K562 (cell line): ENCODE data around the gene PKD1. TPM values are rescaled to one million over a fixed set of nuclear protein-coding genes. Genes with fewer than 3 reads are reported as not detected.

Experiments used
- ATF6 ChIP-seq: sonication (generic); formaldehyde crosslinking; IDR thresholded peaks from 2 replicates; pipeline ENCODE4 v1.4.0; 2020; ENCODE audit warnings: mild to moderate bottlenecking, missing genetic modification reagents
- CBX2 ChIP-seq: fragments of 200-600 bp; sonication (generic); IDR thresholded peaks from one replicate; pipeline ENCODE4 v1.6.1; 2012; ENCODE audit warnings: mild to moderate bottlenecking, low read length, inconsistent platforms; ENCODE audit not compliant: insufficient read depth, poor library complexity, severe bottlenecking
- DACH1 ChIP-seq: fragments of 450-650 bp; IDR thresholded peaks from 2 replicates; pipeline ENCODE4 v1.6.1; 2018; ENCODE audit not compliant: partially characterized antibody
- E2F6 ChIP-seq, 2 experiments: IDR thresholded peaks; 2 replicates each; pipeline ENCODE4 v1.6.1; 2011; ENCODE audit warnings: borderline replicate concordance in 1 of 2, control low read depth in 1 of 2, low read depth in 1 of 2, low read length in 1 of 2, mild to moderate bottlenecking in 1 of 2, mixed read lengths in 1 of 2, moderate library complexity in 1 of 2; ENCODE audit not compliant: insufficient read depth in 1 of 2, insufficient read length in 1 of 2, poor library complexity in 1 of 2, severe bottlenecking in 1 of 2; ENCODE audit errors: extremely low read depth in 1 of 2
- EP400 ChIP-seq: fragments of 450-650 bp; IDR thresholded peaks from 2 replicates; pipeline ENCODE4 v1.6.1; 2017; ENCODE audit warnings: antibody characterized with exemption, mild to moderate bottlenecking, moderate library complexity
- FOS ChIP-seq: IDR thresholded peaks from 3 replicates; pipeline ENCODE4 v1.6.1; 2011; ENCODE audit not compliant: insufficient read length; ENCODE audit errors: extremely low read depth
- GATA2 ChIP-seq: sonication (generic); formaldehyde crosslinking; IDR thresholded peaks from 2 replicates; pipeline ENCODE4 v1.4.0; 2020; ENCODE audit warnings: mild to moderate bottlenecking, missing genetic modification reagents
- HES1 ChIP-seq: fragments of 450-650 bp; IDR thresholded peaks from 2 replicates; pipeline ENCODE4 v1.6.1; 2016; ENCODE audit warnings: low read depth, mild to moderate bottlenecking, moderate library complexity
- HSF4 ChIP-seq: fragments of 250-450 bp; sonication (Bioruptor Pico); IDR thresholded peaks from 2 replicates; pipeline ENCODE4 v2.1.2; 2022; ENCODE audit warnings: mild to moderate bottlenecking, moderate library complexity, borderline replicate concordance
- MAFK ChIP-seq: IDR thresholded peaks from 2 replicates; pipeline ENCODE4 v1.6.1; 2011; ENCODE audit warnings: low read length, improper control_type of control experiment
- NFXL1 ChIP-seq: fragments of 450-650 bp; formaldehyde crosslinking; IDR thresholded peaks from 2 replicates; pipeline ENCODE4 v1.4.0; 2021; ENCODE audit warnings: mild to moderate bottlenecking
- PCBP1 ChIP-seq: fragments of 200-400 bp; formaldehyde crosslinking; IDR thresholded peaks from 2 replicates; pipeline ENCODE4 v1.6.1; 2018; ENCODE audit warnings: mild to moderate bottlenecking, low read depth, low read length; ENCODE audit not compliant: poor library complexity, severe bottlenecking
- PHB2 ChIP-seq: fragments of 450-650 bp; IDR thresholded peaks from 2 replicates; pipeline ENCODE4 v1.6.1; 2017; ENCODE audit warnings: low read depth
- STAG1 ChIP-seq: sonication (generic); formaldehyde crosslinking; IDR thresholded peaks from 2 replicates; pipeline ENCODE4 v1.5.0; 2020; ENCODE audit warnings: missing genetic modification reagents, borderline replicate concordance
- THRAP3 ChIP-seq: fragments of 450-650 bp; IDR thresholded peaks from 2 replicates; pipeline ENCODE4 v1.6.1; 2016; ENCODE audit warnings: mild to moderate bottlenecking, inconsistent platforms, borderline replicate concordance
- U2AF2 ChIP-seq: fragments of 200-400 bp; formaldehyde crosslinking; optimal IDR thresholded peaks from 2 replicates; pipeline ENCODE3; 2017; ENCODE audit warnings: low read depth, mild to moderate bottlenecking, low read length
- ZBTB7A ChIP-seq: IDR thresholded peaks from 2 replicates; pipeline ENCODE4 v1.6.1; 2011; ENCODE audit warnings: low read depth, mild to moderate bottlenecking, low read length, moderate library complexity, borderline replicate concordance; ENCODE audit not compliant: control insufficient read depth
- ZNF133 ChIP-seq: fragments of 250-450 bp; sonication (Bioruptor Pico); IDR thresholded peaks from 2 replicates; pipeline ENCODE4 v1.4.0; 2020; ENCODE audit warnings: mild to moderate bottlenecking
- ZNF23 ChIP-seq: fragments of 250-450 bp; sonication (Bioruptor Pico); IDR thresholded peaks from 2 replicates; pipeline ENCODE4 v1.4.0; 2020; ENCODE audit warnings: mild to moderate bottlenecking
- ZNF354B ChIP-seq: fragments of 250-450 bp; sonication (Bioruptor Pico); IDR thresholded peaks from 2 replicates; pipeline ENCODE4 v1.4.0; 2020
- ZNF785 ChIP-seq: fragments of 250-450 bp; sonication (Bioruptor Pico); IDR thresholded peaks from 2 replicates; pipeline ENCODE4 v1.4.0; 2020; ENCODE audit warnings: mild to moderate bottlenecking
- polyA plus RNA-seq, 8 experiments: library from polyadenylated mRNA; depleted of rRNA in 4 of 8; stranded (reverse) in 5 of 8; unstranded in 3 of 8; fragments of >200 nt; fragmentation: Nextera tagmentation in 2 of 8; fragmentation: Illumina TruSeq in 1 of 8; extraction: Ambion mirVana in 2 of 8; extraction: Trizol in 1 of 8; gene quantifications; 2 replicates each; pipeline versions ENCODE4 v1.2.1 to v1.2.3, GENCODE V29; 2011 to 2014; ENCODE audit warnings: inconsistent platforms in 1 of 8, missing spikeins in 1 of 8
- total RNA-seq, 7 experiments: library from RNA; depleted of rRNA in 6 of 7; stranded (reverse); fragments of >200 nt in 6 of 7; fragmentation: Illumina TruSeq in 2 of 7; extraction: Trizol in 2 of 7; gene quantifications; 2 replicates each; pipeline versions ENCODE4 v1.2.1 to v1.2.3, GENCODE V29; 2011 to 2021; ENCODE audit warnings: low replicate concordance in 1 of 7
- TF ChIP-seq, protein P1 (sequence below): fragments of 250-450 bp; sonication (Bioruptor Pico); IDR thresholded peaks from 2 replicates; pipeline ENCODE4 v1.9.0; 2021; ENCODE audit warnings: mild to moderate bottlenecking
- TF ChIP-seq, protein P2 (sequence below): fragments of 450-650 bp; IDR thresholded peaks from 2 replicates; pipeline ENCODE4 v1.6.1; 2017; ENCODE audit warnings: antibody characterized with exemption

The PKD1 gene
- total and polyA plus RNA-seq, 9 of the 15 experiments (the other 6 are each of a cell fraction or from before 2014, with no cell fraction given), result 0.23 to 93.5 (median 12.6) TPM

DNA sequence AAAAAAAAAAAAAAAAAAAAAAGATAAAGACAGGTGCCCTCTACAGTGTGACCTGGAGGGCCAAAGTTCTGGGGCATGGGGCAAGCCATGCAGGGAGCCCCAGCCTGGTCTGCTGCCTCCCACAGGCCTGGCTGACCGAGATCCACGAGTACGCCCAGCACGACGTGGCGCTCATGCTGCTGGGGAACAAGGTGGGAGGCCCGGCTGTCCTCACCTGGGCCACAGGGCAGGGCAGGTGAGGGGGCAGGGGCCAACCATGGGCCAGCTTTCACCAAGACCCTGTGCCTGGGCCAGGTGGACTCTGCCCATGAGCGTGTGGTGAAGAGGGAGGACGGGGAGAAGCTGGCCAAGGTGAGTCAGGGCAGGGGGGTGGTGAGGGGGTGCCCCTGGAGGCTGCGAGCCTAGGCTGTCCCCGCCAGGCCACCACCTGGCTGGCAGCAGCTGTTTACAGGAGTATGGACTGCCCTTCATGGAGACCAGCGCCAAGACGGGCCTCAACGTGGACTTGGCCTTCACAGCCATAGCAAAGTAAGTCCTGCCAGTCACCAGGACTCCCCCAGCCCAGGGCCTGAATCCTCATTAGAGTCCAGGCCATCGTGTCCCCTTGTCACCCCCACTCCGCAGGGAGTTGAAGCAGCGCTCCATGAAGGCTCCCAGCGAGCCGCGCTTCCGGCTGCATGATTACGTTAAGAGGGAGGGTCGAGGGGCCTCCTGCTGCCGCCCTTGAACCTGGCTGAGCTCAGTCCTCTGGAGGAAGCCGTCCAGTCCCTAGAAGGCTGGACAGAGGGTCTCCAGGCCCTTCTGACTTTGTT lies 17.2 kb upstream of the PKD1 start (continued):
- TF ChIP-seq EP400 (peak; percentile 79; the same call in 1 of the 2 replicates), THRAP3 (no peak), STAG1 (no peak), ATF6 (CRISPR knock-in tag) (no peak), ZNF354B (CRISPR knock-in tag) (no peak), ZNF133 (CRISPR knock-in tag) (no peak), FOS (no peak), DACH1 (no peak), PCBP1 (no peak), U2AF2 (no peak), E2F6 (IDR thresholded peaks at IDR 0.05; ENCODE audit: borderline replicate concordance in 1 of 2, extremely low read depth in 1 of 2, insufficient read depth in 1 of 2, insufficient read length in 1 of 2, low read depth in 1 of 2, low read length in 1 of 2, poor library complexity in 1 of 2, severe bottlenecking in 1 of 2) (peak in 1 of 2 experiments; percentile 21), PHB2 (no peak), ZBTB7A (no peak), ZNF23 (CRISPR knock-in tag) (no peak), CBX2 (no peak), NFXL1 (CRISPR knock-in tag) (no peak), HES1 (no peak), HSF4 (CRISPR knock-in tag) (no peak), GATA2 (CRISPR knock-in tag) (no peak), ZNF785 (CRISPR knock-in tag) (no peak), MAFK (no peak)
- TF ChIP-seq, protein P1, sequence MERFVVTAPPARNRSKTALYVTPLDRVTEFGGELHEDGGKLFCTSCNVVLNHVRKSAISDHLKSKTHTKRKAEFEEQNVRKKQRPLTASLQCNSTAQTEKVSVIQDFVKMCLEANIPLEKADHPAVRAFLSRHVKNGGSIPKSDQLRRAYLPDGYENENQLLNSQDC, result no peak
- TF ChIP-seq, protein P2, sequence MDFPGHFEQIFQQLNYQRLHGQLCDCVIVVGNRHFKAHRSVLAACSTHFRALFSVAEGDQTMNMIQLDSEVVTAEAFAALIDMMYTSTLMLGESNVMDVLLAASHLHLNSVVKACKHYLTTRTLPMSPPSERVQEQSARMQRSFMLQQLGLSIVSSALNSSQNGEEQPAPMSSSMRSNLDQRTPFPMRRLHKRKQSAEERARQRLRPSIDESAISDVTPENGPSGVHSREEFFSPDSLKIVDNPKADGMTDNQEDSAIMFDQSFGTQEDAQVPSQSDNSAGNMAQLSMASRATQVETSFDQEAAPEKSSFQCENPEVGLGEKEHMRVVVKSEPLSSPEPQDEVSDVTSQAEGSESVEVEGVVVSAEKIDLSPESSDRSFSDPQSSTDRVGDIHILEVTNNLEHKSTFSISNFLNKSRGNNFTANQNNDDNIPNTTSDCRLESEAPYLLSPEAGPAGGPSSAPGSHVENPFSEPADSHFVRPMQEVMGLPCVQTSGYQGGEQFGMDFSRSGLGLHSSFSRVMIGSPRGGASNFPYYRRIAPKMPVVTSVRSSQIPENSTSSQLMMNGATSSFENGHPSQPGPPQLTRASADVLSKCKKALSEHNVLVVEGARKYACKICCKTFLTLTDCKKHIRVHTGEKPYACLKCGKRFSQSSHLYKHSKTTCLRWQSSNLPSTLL, result no peak
